Activated CD8-positive, alpha-beta memory T cell treated with anti-CD3 and anti-CD28 coated beads, Interleukin-2, amount 50 U/mL, for 4 hours (primary cell): ENCODE results near the gene VPS37D.
"Not testable (repeated sequence)": the region's sequence is repeated elsewhere in the genome, so short reads cannot be mapped to it uniquely, and the experiment has no call there.

ENCODE experiments used
- DNase-seq: peaks from one replicate; pipeline ENCODE4 v3.0.0-alpha.2; 2020

VPS37D gene, protein sequence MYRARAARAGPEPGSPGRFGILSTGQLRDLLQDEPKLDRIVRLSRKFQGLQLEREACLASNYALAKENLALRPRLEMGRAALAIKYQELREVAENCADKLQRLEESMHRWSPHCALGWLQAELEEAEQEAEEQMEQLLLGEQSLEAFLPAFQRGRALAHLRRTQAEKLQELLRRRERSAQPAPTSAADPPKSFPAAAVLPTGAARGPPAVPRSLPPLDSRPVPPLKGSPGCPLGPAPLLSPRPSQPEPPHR

DNA sequence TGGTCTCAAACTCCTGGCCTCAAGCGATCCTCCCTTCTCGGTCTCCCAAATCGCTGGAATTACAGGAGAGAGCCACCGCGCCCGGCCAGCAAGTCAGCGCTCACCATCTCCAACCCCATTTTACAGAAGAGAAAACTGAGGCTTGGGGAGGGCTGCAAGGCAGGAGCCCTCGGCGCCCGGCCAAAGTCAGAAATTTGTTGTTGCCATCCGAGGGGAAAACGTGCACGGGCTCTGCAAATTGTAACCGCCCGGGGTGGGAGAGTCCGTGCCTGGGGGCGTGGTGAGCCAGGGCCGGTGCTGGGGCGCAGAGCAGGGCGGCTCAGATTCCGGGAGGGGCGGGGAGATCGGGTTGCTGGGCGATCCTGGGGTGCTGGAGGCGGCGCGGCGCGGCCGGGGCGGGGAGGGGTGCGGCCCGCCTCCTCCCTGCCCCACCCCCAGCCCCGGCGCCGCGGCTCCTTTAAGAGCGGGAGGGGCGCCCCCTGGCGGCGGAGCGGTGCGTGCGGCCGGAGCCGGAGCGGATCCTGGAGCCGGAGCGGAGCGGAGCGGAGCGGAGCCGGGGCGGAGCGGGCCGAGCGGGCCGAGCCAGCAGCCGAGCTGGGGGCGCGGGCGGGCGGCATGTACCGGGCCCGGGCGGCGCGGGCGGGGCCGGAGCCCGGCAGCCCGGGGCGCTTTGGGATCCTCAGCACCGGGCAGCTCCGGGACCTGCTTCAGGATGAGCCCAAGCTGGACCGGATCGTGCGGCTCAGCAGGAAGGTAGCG, at the start of gene VPS37D:
VPS37D (plus strand) TSS at position 488 of the 759 bp plus-strand sequence; CDS start at position 616, 128 bp downstream.
- DNase-seq, result peak; percentile 94

DNA sequence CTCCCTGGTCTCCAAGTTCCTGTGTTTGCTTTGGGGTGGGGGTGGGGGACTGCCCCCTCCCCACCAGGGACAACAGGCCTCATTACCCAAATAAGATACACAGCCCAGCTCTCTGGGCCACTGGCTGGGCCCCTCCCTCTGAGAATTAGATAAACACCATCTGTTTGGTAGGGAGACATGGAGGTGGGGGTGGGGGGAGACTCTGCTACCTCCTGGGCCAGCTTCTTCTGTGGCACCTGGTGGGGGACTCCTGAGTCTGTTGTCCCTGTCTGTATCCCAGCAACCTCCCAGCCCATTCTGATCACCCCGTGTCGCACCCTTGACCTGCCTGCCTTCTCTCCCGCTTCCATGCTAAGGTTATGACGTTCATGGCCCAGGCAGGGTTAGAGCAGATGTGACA, 49.1 kb upstream of the VPS37D start:
- no peak for DNase-seq

DNA sequence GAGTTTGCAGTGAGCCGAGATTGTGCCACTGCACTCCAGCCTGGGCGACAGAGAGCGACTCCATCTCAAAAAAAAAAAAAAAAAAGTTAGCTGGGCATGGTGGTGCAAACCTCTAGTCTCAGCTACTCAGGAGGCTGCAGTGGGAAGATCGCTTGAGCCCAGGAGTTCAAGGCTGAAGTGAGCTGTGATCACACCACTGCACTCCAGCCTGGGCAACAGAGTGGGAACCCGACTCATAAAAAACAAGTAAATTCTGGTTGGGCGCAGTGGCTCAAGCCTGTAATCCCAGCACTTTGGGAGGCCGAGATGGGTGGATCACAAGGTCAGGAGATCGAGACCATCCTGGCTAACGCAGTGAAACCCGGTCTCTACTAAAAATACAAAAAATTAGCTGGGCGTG, 48.2 kb upstream of the VPS37D start:
- DNase-seq, result not testable (repeated sequence)

DNA sequence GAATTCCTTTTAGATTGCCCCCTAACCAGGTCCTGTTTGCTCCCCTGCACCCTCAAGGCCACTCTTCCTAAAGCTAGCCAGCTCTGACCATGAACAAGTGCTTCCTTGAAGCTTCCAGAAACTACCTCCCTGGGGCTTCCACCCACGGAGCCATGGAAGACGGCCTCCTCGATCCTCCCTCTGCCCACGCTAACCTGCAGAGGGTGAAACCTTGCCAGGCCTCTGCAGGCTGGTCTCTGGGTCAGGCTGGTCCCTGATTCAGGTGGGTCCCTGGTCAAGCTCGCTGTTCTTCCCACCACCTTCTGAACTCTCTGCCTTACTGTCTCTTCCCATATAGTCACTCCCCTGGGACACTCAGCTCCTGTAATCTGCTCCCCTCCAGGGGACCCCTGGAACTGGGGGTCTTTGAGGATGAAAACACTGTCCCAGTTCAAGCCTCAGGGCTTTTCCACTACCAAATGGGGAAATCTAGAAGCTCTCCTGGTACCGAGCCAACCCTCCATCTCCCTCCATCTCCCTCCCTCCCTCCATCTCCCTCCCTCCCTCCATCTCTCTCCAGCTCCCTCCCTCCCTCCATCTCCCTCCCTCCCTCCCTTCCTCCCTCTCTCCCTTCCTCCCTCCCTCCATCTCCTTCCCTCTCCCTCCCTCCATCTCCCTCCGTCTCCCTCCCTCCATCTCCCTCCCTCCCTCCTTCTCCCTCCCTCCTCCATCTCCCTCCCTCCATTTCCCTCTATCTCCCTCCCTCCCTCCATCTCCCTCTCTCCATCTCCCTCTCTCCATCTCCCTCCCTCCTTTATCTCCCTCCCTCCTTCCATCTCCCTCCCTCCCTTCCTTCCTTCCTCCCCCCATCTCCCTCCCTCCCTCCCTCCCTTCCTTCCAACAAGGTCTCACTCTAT, 46.2 kb upstream of the VPS37D start:
- no peak for DNase-seq

DNA sequence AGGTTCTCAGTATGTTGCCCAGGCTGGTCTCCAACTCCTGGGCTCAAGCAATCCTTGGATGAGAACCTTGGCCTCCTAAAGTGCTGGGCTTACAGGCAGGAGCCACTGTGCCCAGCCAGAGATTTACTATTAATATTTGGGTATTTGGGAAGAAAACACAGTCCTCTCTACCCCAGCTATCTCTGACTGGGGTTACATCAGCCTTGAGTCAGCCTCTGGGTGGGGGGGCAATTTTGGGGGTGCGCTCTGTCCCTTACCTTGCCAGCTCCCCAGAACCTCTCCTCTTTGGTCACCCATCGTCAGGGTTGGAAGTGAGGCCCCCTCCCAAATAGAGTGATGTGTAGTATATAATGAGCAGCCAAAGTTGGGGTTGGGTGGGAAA, 45.1 kb upstream of the VPS37D start:
- DNase-seq, result no peak

DNA sequence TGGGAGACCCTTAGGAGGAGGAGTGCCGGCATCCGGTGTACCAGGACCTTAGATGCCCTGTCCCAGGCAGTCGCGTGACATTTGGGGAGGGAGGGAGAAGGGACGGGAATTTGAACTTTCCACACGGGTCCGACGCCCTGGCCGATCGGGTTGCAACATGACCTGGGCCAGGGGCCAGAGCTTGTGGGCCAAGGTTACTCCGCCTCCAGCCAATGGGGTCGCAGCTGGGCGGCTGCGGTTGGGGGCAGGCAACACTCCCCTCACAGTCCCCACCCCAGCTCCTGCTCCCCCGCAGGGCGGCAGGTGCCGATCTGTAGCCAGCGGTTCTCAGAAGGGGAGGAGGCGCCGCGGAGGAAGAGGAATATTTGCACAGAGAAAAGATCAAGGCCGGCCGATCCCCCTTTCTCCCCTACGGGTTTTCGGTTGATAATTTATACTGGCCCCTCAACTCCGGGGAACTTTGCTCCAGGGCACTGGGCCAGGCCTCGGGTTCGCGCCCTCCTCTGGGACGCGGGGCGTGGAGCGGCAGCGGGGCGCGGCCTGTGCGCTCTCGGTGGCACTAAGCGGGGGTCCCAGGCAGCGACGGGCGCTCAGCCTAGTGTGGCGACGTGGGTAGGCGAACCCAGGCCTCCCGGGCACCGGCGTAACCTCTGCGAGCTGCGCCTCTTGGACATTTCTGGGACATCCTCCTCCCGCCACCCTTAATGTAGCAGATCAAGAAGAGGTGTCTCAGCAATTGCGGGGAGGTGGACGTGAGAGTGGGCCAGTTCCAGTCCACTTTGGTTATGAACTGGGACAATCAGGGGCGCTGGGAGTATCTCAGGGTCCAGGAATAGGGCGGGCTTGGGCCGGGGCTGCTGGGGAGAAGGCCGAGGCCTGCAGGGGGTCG, 44.5 kb upstream of the VPS37D start:
- DNase-seq, result no peak

DNA sequence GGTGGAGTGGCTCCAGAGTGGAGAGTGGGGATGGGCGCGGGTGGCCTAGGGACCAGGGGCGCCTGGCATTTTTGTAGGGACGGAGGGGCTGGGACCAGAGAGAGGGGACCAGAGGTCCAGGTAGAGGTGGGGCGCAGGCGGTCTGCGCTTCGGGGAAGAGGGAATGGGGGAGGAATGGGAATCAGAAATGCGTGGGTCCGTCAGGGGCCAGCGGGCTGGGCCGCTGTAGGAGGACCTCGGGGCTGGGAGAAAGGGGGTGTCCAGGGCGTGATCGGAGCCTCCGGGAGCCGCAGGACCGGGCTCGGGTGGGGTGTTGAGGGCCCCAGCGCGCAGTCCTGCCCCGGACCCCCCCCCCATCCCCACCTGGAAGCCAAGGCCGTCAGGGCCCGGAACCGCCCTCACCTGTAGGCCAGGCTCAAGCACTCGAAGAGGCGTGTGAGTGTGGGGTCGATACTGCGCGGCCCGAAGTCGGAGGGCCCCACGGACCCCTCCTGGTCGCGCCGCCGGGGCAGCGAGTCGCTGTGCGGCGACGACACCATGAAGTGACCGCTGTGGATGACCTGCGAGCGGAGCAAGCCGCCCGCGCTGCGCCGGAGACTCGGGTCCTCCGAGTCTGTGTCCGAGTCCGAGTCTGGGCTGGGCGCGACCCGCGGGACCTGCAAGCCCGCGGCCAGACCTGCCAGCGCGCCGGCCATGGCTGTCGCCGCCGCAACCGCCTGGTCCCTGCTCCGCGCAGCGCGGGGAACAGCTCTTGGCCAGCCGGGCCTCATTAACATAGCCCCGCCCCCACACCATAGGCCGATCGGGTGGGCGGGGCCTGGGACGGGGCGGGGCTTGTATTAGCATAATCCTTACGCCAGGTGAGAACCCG, 43.6 kb upstream of the VPS37D start, which contains the start of gene MLXIPL:
MLXIPL (minus strand) TSS at position 725 of the 871 bp plus-strand sequence; CDS start at position 695, 30 bp downstream.
- DNase-seq, result peak; percentile 44

DNA sequence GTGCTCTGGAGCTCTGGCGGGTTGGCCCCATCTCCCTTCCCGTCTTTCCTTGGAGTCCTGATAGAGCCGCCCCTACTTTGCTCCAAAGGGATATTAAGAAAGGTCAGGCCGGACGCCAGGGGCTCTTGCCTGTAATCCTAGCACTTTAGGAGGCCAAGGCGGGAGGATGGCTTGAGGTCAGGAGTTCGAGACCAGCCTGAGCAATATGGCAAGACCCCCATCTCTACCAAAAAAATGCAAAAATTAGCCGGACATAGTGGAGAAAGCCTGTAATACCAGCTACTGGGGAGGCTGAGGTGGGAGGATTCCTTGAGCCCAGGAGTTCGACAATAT, 43.0 kb upstream of the VPS37D start:
- no peak for DNase-seq

DNA sequence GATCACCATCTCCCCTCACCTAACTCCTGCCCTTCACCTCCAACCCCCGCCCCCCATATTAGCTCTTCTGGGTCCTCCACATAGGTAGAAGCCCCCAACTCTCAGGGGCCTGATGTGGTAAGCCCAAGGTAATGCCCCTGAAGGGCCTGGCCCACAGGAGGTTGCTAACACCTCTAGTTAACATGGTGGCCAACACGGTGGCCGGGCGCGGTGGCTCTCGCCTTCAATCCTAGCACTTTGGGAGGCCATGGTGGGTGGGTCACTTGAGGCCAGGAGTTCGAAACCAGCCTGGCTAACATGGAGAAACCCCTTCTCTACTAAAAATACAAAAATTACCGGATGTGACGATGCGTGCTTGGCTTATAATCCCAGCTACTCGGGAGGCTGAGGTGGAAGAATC, 42.4 kb upstream of the VPS37D start:
- DNase-seq, result no peak

DNA sequence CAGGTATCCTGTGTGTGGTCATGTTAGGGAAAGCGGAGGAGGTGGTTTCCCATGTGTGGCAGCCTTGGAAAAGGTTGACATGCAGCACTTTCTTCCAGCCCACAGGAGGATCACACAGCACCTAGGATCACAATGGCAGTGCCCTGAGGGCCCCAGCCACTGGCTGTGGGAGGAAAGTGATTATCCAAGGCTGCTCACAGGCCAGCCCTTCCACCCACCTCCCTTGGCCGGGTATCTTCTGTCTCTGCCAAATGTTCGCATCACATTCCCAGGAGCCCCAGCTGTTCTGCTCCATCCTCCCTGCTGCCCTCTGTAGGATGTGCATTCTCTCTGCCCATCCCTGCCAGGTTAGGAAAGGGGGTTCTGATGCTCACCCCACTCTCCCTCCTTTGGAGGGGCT, 40.8 kb upstream of the VPS37D start:
- DNase-seq, result no peak

DNA sequence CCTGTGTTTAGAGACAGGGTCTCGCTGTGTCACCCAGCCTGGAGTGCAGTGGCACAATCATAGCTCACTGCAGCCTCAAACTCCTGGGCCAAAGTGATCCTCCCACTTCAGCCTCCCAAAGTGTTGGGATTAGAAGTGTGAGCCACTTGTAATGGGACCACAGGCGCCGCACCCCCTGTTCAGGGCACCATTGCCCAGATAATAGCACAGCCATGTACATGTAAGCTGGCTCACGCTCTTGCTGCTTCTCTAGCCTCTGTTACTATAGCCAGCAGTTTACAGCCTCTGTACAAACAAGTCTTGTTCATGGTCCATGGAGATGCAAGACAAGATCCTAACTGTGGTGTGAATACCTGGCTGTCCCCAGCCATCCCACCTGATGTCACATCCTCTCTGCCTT, 39.1 kb upstream of the VPS37D start:
- no peak for DNase-seq

DNA sequence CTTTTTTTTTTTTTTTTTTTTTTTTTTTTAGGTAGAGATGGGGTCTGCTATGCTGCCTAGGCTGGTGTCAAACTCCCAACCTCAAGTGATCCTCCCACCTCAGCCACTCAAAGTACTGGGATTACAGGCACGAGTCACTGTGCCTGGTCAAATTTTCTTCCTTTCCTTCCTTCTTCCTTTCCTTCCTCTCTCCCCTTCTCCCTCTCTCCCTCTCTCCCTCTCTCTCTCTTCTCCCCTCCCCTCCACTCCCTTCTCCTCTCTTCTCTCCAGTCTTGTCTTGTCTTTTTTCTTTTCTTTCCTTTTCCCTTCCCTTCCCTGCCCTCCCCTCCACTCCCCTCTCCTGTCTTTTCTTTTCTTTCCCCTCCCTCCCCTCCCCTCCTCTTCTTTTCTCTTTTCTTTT, 36.1 kb upstream of the VPS37D start:
- no peak for DNase-seq

DNA sequence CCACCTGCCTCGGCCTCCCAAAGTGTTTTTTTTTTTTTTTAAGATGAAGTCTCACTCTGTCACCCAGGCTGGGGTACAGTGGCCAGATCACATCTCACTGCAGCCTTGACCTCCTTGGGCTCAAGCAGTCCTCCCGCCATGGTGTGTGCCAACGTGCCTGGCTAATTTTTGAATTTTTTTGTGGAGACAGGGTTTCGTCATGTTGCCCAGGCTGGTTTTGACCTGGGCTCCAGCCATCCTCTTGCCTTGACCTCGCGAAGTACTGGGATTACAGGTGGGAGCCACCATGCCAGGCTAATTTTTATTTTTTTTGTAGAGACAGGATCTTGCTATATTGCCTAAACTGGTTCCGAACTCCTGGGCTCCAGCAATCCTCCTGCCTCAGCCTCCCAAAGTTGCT, 34.3 kb upstream of the VPS37D start:
- no peak for DNase-seq

DNA sequence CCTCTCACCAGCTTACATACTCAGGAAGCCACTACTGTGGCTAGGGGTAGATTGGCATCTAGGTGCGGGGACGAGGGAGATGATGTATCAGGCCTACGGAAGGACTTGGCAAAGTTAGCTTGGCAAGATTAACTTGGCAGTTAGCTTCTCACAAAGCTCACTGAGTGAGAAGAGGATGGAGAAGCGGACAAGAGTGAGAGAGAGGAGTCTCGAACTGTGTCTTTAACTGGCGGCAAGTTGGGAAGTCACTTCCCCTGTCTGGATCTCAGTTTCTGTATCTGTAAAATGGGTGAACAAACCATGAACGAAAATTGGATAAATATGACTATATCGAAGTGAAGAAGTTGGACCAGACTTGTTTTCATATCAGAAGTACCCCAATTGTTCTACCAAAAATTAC, 33.8 kb upstream of the VPS37D start:
- no peak for DNase-seq

DNA sequence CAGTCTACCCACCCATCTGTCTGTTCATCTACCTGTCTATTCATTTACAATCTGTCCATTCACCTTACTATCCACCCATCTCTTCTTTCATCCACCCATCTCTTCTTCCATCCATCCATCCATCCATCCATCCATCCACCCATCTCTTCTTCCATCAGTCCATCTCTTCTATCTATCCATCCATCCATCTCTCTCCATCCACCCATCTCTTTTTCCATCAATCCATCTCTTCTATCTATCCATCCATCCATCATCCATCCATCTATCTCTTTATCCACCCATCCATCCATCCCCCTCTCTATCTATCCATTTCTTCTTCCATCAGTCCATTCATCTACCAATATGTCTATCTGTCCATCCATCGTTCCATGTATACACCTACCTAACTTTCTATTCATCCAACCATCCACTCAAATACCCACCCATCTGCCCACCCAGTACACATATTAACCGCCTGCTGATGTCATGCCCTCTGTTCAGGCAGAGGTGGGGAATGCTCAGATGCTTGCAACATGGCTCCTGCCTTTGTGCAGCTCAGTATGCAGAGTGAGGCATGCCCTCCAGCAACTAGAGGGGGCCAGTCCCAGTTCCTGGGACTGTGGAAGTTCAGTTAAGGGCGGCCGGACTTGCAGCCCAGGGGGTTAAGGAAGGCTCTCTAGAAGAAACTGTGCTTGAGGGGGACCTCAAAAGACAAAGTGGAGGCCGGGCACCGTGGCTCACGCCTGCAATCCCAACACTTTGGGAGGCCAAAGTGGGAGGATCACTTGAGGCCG, 32.0 kb upstream of the VPS37D start:
- no peak for DNase-seq

DNA sequence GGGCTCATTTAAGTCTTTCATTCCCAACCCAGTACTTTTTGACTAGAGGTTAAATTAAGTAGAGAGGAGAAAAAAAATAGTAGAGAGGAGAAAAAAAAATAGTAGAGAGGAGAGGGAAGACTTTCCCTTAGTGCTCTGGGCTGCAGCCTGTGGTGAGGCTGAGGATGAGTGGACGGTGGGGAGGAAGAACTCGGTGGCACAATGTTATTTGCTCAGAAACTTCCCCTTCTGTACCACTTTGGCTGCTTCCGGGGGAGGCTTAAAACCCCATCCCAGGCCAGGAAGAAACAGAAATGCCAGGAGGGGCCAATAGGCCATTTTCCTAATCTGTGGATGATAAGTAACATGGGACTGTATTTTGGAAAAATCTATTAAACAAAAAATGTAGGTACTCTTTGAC, 28.7 kb upstream of the VPS37D start:
- DNase-seq, result no peak

DNA sequence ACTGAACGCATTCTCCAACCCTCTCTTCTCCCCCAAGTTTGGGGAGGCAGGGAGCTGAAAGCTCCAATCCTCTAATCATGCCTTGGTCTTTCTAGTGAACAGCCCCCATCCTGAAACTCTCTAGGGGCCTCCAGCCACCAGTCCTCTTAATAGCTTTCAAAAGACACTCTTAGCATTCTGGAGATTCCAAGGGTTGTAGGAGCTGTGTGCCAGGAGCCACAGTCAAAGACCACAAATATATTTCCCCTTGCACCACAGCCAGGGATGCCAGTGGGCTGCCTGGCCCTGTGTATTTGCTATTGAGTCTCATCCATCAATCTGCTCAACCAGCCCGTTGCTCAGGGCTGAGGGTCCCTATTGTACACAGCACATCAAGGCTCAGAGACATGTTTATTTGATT, 24.8 kb upstream of the VPS37D start:
- no peak for DNase-seq

DNA sequence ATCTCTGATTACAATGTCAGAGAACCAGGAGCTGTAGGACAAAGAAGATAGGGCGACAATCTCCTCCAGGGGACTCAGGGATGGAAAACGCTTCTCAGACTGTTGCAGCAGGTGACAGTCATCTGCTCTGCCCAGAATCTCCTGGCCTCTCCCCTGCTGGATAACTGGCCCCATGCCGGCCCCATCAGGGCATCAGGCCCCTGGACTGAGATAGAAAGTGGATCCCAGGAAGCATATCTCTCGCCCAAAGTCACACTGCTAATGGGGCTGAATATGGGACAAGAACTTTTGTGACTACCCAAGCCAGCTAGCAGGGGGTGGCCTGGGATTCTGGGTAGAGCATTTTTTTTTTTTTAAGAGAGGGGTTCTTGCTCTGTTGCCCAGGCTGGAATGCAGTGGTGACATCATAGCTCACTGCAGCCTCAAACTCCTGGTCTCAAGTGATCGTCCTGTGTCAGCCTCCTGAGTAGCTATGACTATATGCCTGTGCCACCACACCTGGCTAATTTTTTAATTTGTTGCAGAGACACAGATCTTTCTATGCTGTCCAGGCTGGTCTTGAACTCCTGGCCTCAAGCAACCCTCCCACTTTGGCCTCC, 22.8 kb upstream of the VPS37D start:
- DNase-seq, result no peak

DNA sequence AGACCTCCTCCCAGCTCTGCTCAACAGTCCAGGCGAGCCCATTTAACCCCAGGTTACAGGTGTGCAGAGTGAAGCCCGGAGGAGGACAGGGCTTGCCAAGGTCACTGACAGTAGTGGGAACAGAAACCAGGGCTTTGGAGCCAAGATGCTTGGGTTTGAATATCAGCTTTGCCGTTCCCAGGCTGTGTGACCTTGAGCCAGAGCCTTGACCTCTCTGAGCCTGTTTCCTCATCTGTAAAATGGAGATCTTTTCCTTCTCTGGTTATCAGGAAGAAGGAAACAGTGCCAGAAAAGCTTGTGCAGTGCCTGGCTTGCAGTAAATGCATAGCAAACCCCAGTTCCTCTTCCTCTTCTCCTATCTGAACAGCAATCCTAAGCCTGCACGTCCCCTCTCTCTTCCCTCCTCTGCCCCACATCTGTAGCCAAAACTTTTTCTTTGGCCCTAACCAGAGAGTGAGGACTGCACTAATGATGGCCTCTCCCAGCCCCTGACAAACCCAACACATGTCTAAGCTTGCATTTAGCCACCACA, 21.9 kb upstream of the VPS37D start:
- DNase-seq, result no peak
